CD4-positive, alpha-beta T cell treated with Interferon gamma for 1 hour (primary cell): ENCODE results near the gene RPGRIP1L.
A peak's percentile ranks its signal among the peaks of the same experiment; 100 is the strongest.

Source experiments
- DNase-seq: peaks from one replicate; pipeline ENCODE4 v3.0.0-alpha.2; 2020

Gene RPGRIP1L

GRCh38 chr16:53598511-53599275 lies 105.0 kb downstream of the RPGRIP1L start:
- DNase-seq, result no peak

DNA sequence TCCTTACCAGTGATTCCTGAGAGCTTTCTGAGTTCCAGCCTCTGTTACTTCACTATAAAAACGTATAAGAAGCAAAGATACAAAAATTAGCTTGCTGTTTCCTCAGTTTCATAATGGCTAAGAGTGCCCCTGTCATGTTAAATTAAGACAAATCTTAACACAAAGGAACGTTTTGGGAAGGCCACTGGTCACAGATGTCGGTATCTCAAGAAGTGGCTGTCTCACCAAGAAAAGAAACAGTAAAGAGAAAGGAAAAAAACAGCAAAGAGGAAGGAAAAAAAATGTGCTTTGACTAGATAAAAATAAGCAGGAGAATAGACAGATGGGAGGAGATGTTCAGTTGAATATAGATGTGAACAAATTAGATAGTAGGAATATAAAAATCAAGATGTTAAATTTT lies 105.9 kb downstream of the RPGRIP1L start:
- no peak for DNase-seq

GRCh38 chr16:53588081-53588648 lies 115.5 kb downstream of the RPGRIP1L start:
- no peak for DNase-seq

GRCh38 chr16:53583401-53583800 lies 120.3 kb downstream of the RPGRIP1L start:
- DNase-seq, result no peak

DNA sequence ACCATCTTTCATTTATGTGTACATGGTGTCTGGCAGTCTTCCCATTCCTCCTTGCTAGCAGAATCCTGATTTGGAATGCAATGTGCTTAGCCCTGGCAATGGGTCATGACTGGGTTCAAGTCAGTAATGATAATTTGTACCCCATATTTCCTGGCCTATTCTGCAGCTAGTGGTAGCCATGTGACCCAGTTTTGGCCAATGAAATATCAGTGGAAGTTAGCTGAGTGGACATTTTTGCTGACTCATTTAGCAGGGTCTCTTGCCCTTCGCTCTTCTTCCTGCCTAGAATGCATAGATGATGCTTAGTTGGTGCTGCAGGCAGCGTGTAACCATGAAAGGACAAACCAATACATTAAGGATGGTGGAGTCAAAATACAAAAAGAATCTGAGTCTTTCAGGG lies 121.9 kb downstream of the RPGRIP1L start:
- no peak for DNase-seq

- no peak for DNase-seq
Observed at GRCh38 chr16:53580038-53580802, 123.4 kb downstream of the RPGRIP1L start.

DNA sequence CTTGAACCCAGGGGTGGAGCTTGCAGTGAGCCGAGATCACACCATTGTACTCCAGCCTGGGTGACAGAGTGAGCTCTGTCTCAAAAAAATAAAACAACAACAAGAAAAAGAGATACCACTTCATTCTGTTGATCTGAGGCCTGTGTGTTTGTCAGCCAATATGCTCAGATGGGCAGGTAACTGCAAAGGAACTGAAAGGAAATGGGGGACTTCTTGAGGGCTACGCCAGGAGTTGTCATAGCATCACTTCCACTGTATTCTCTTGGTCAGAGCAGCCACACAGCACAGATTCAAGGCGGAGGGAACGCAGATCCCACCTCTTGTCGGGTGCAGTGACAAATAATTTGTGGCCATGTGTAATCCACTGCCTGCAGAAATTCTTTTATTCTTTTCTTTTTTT lies 126.8 kb downstream of the RPGRIP1L start:
- DNase-seq, result no peak

DNA sequence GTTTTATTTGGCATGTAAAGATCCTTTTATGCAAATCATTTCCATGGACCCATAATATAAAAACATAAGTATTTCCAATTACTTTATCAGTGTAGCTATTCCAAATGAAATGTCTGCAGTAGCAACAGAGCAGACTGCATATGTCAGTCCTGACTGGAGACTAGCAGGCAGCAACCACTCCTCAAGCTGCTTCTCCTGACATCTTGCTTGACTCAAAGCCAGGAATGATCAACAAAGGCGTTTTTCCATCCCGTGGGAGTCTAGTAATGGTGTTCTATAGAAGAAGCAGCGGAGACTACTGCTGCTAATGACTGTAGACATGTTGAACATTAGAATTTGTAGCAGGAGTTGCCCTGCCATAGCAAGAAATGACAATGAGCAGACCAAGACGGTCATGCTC lies 127.4 kb downstream of the RPGRIP1L start:
- DNase-seq, result no peak

GRCh38 chr16:53571763-53572162 lies 131.9 kb downstream of the RPGRIP1L start:
- DNase-seq, result no peak

DNA sequence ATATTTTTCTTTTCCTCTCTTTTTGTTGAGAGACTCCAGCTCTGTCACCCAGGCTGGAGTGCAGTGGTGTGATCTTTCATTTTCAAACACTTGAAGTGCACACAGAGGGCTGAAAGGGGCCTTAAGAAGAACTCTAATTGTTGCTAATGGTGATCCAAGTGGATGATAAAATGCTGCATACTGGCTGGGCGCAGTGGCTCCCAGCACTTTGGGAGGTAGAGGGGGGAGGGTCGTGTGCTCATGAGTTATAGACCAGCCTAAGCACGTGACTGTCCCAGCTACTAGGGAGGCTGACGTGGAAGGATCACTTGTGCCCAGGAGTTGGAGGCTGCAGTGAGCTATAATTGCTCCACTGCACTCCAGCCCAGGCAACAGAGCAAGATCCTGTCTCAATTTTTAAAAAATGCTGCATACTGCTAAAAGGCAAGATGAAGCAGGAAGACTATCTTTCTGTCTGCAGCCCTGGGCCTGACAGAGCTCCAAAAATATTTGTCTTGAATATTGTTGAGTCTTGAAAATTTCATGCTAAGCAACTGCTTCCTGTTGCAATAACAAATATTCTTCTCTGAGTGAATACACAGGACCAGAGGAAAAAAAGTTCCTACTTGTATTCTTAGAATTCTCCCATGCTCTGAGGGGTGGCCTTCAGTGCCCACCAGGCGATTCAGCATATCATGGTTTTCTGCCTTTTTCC lies 137.0 kb downstream of the RPGRIP1L start:
- no peak for DNase-seq

GRCh38 chr16:53565296-53565863 lies 138.3 kb downstream of the RPGRIP1L start:
- DNase-seq, result no peak

- no peak for DNase-seq
Observed at GRCh38 chr16:53563426-53563825, 140.2 kb downstream of the RPGRIP1L start.

DNA sequence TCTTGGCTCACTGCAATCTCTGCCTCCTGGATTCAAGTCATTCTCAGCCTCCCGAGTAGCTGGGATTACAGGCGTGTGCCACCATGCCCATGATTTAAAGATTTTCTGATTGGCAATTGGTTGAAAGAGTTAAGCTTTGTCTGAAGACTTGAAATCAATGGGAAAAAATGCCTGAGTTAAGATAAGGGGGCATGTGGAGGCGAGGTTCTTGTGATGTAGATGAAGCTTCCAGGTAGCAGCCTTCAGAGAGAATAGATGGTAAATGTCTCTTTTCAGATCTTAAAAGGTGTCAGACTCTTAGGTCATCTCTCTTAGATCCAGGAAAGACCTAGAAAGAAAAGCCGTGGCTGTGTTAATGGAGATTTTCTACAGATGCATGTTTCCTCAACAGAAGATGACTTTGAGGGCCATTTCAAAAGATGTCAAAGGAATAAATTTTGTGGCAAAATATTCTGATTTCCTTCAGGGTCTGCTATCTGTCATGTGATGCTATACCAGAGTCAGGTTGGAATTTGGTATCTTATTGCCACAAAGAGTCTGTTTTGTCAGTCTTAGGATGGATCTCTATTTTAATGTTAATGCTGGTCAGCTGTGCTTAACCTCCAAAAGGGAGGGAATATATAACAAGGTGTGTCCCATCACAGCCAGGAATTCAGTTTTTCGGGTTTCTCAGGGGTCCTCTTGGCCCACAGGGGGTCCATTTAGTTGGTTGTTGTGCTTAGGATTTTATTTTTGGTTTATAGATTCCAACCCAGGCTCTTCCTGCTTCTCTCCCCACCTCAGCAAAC lies 142.4 kb downstream of the RPGRIP1L start:
- no peak for DNase-seq

GRCh38 chr16:53559270-53559951 lies 144.2 kb downstream of the RPGRIP1L start:
- DNase-seq, result no peak

GRCh38 chr16:53558710-53559109 lies 144.9 kb downstream of the RPGRIP1L start:
- no peak for DNase-seq

DNA sequence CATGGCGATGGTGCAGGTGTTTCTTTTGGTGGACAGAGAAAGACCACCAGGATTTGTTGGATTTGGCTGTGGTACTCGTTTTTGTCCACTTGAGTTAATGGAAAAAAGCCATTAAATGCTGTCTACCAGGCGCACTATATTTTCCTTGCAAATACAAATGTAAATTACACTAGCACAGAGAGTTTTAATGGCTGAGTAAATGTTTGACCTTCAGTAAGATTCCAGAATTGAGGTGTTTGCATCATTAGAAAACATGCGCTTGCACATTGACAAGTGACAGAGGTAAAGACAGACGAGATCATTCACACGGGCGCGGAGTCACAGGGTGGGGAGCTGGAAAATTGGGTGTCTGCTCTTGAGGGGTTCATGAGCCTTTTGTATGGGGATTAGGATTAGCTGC lies 147.1 kb downstream of the RPGRIP1L start:
- DNase-seq, result no peak

DNA sequence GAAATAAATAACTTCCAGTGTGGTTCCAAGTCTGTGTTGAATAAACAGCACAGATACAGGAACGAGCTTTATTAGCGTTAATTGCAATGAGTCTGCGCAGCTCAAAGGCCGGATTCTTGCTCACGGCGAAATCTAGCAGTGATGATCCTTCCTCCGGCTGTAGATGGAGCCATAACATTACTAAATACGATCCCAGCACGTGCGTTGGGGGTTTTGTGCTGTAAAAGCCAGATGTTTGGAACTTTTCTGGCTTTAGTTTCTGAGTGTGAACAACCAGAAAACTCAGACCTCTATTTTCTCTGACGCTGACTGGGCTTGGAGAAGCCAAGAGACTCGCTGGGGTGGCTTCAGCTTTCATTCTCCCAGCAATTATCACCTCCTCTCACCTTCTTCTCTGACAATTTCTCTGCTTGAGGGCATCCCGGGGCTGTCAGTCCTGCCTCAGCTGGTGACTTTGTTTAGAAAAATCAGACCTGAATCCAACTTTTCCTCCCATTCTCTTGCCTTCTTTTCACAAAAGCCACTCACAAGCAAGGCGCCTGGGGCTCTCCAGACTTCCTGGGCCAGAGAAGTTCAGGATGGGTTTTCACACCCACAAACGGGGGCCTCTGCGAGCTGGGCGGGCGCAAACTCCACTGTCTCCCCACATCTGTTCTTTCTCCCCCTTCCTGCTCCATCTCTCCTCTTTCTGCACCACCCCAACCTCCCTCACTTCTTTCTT lies 153.5 kb downstream of the RPGRIP1L start:
- DNase-seq, result peak; percentile 47
